Activated gamma-delta T cell treated with Interleukin-2 at 50 U/mL for 16 hours (primary cell): ENCODE results near the gene HOXB4.
"Not testable (repeated sequence)": the region's sequence is repeated elsewhere in the genome, so short reads cannot be mapped to it uniquely, and the experiment has no call there.

Source experiments
- DNase-seq: peaks from one replicate; pipeline ENCODE4 v3.0.0-alpha.2; 2020

HOXB4 gene

DNA sequence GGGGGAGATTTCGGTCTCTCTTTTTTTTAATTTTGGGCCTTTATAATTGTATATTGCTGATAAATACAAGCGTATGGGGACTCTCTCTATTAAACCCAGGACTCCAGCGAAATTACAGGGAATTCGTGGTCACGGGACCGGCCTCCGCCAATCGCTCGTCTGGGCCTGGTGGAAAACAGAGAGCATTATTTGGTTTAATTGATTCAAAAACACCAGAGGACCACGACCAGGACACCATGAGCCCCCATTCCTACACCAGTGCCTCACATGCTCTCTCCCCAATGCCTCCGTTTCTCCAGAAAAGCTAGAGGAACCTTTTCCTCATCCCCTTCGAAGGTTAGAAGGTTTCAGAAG, 33.2 kb downstream of the HOXB4 start, which contains the start of gene HOXB2:
TSS of gene HOXB2 (minus strand) at position 88 of the 354 bp plus-strand sequence. CDS start 198 bp downstream, outside the sequence.
- no peak for DNase-seq

DNA sequence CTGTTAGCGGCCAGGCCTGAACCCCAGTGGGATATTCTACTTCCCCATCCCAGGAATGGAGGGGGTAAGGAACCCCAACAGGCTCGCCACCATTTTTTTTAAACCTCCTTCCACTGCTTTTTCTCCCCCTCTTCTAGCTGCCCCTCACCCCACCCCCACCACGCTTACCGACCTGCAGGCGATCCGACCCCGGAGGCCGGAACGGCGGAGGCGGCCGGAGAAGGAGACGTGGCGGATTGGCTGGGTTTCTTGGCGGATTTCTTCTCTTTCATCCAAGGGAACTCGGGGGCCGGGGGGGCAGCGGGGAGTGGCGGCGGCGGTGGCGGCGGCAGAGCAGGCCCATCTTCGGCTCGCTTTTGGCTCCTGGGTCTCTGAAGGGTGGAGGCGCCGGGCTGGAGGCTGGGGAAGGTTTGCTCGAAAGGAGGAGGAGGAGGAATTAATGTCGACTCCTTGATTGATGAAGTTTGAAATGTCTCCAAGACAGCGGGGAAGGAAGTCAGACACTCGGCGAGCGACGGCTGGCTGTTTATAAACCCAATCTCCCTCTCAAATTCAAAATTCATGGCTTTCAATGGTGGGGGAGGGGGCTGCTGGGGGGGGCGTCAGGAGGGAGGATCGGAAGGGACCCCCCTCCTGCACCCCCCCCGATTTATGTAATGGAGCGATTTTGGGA, 33.7 kb downstream of the HOXB4 start:
- DNase-seq = peak; percentile 26

DNA sequence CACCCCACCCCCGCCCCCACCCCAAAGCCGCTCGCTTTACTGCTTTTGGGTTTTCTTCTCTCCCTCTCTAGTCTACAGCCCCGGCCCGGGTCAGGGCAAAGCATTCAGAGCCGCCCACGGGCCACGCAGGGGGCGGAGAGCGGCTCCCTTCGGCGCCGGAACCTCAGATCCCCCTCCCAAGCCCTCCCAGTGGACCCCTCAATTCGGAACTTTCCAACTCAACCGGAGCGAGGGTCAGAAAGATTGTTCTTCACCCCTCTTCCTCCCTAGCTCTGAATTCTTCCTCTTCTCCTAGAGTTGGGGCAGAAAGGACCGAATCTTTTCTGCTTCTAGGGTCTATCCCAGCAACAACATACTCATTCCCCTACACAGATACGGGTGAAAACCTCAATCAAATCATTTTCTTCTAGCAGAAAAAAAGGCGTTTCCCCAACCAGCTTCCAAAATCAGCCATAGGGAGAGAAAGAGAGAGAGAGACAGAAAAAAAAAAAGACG, 34.2 kb downstream of the HOXB4 start:
- peak; percentile 20 for DNase-seq

DNA sequence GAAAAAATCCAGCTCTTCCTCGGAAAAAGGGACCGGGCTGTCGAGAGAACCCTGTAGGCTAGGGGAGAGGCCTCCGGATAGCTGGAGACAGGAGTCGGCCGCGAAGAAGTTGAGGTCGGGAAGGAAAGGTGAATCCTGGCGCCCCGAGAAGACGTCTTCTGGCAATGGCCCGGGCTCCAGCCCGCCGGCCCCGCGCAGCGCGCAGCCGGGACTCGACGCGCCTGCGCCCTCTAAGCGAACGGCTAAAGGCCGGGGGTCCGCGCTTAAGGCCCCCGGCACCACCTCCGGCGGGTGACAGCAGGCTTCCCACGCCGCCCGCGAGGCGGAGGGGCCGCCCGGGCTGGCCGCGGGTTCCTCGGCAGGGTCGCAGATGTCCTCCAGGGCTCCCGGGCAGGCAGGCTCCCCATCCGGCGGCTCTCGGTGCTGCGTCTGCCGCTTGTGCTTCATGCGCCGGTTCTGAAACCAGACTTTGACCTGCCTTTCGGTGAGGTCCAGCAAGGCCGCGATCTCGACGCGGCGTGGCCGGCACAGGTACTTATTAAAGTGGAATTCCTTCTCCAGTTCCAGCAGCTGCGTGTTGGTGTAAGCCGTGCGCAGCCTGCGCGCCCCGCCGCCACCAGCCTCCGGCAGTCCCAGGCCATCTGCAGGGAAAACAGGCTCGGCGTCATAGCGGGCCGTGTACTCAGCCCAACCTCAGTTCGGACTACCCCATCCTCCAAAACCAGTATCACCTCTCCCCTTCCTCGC, 34.9 kb downstream of the HOXB4 start:
- DNase-seq = peak; percentile 56

DNA sequence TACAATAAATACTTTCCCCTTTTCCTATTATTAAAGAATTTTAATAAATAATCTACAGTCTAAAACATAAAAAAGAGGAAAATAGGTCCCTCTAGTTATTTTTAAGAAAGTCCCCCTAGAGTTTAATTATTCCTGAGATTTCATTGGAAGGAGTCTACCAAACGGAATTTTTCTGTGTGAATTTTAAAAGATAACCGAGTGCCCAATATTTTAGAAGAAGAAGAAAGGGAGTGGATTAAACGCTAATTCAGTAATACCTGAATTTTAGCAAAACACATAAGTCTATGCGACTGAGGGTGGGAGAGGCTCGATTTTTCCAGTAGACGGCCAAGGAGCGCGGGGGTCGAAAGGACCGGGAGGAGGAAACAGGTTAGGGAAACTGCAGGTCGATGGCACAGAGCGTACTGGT, 35.4 kb downstream of the HOXB4 start:
- DNase-seq = no peak

DNA sequence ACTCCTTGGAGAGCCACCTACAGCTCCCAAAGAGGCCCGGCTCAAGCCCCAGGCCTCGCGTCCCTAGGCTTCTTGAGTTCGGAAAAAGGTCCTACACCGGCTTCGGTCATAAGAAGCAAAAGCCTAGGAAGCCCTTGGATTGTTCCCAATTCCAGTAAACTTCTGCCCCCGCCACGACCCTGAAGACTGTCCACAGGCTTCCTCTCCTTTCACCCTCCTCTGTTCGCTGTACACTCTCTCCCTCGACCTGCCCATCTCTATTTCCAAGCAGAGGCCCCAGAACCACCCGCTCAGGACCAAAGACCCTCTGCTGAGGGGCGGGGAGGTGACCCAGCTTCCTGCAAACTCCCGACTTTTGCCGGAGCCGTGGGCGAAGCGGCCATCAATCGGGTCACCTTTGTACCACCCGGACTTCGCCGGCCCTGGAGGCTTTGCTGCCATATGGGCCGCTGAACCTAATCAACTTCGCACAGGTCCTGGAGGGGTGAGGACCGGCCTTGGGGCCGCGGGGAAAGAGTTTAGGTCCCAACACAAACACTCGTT, 36.0 kb downstream of the HOXB4 start:
- DNase-seq = no peak

DNA sequence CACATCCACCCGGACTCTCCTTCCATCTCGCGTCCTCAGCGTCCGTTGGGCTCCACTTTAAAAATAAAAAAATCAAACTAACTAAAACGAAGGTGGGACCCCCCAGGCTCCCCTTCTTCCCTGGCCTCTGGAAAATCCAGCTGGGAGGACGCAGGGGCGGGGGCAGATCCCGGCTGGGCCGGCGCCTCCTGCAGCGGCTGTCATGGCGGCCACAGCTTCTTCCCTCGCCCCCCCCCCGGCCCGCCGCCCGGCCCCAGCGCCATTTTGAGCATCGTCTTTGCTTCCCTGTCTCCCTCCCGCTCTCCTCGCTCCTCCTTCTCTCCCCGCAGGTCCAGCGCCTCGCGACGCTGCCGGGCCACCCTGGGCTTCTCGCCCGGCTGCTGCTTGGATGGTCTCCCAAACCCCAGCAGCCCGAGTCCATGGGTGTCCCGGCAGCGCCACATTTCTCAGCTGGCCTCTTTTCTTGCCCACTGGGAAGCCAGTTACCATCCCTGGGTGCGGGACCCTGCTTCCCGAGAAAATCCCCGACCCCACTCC, 36.5 kb downstream of the HOXB4 start:
- DNase-seq = peak; percentile 22

DNA sequence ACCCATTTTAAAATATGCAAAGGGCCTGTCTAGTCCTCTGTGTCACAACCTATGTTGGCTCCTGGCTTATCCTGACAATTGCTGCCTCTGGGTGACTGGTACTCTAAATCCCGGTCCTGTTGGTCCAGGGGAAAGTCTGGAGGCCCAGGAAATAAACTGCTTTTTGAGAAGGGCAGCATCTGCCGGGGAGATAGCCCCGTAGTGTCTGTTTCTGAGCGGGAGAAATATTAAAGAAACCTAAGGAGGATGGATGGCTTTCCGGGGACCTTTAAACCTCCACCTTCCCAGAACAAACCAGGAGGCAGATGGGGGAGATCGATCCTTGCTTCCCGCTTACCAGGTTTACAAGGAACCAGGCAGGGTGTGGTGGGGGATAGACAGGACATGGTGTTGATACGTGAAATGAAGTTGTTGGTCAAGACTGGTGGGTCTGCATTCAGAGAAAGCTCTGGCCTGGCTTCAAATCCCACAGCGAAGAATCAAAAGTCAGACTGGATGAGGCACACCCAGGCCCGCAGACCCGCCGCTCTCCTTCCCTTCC, 37.0 kb downstream of the HOXB4 start:
- DNase-seq = no peak

DNA sequence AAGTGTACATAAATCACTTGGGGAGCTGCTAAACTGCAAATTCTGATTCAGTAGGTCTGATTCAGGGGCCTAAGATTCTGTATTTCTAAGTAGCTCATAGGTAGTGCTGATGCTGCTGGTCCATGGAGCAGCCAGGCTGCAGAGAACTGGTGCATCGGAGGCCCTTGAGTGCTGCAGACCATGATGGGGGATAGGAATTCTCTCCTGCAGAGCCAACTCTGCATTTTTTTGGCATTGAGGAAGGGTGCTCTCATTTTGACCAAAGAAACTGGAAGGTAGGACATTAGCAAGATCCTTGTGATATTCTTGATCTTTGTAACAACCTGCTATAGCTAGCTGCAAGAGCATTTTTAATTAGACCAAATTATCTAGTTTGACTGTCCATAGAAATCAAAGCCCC, 37.9 kb downstream of the HOXB4 start:
- DNase-seq = no peak

DNA sequence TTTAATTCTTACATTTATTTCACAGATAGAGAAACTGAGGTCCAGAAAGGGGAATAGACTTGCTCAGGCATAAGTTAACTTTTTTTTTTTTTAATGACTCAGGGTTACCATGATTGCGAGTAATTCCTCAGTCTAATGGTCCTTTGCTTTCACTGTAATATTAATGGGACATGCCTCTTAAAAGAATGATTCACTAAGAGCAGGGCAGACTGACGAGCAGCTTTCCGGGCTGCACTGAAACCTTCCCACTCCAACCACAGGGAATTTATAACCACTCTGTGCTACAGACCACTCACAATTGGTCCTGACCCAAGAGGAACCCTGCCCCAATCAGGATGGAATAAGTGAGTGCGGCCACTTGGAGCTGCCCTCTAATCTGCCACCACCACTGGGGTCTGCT, 39.0 kb downstream of the HOXB4 start:
- DNase-seq = no peak

DNA sequence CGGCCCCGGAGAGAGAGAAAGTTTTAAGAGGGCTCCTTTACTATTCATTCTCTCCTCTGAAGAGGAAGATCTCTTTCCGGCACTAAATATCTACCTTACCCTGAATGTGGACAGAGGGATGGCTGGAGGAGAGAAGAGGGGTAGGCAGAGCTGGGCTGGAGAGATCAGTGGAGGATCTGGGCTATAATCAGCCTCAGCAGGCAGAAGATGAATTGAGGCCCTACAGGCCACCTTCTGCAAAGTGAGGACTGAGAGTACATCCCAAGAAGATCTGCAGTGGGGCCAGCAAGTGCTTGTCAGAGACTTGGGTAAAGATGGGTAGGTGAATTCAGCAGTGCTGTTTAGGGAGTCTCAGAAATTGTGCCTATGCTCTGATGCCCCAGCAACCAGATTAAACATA, 40.8 kb downstream of the HOXB4 start:
- no peak for DNase-seq

DNA sequence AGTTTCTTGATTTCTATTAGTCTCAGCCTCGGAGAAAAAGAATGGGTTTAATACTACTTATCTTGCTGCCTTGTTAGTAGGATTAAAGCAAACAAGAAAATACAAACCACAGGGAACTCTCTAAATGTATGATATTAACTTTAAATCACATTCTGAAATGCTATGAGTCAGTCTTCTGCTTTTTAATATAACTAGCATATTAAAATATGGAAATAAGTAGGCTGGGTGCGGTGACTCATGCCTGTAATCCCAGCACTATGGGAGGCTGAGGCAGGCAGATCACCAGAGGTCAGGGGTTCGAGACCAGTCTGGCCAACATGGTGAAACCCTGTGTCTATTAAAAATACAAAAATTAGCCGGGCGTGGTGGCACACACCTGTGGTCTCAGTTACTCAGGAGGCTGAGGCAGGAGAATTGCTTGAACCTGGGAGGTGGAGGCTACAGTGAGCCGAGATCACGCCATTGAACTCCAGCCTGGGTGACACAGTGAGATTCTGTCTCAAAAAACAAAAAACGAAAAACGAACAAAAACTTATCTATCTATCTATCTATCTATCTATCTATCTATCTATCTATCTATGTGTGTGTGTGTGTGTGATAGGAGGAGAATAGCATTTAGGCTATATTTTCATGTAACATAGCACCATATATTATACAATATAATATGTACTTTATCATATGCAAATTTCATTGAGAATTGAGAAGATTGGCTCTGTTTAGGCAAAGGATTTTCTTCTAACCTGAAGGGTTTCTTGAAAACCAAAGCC, 42.2 kb downstream of the HOXB4 start:
- not testable (repeated sequence) for DNase-seq

DNA sequence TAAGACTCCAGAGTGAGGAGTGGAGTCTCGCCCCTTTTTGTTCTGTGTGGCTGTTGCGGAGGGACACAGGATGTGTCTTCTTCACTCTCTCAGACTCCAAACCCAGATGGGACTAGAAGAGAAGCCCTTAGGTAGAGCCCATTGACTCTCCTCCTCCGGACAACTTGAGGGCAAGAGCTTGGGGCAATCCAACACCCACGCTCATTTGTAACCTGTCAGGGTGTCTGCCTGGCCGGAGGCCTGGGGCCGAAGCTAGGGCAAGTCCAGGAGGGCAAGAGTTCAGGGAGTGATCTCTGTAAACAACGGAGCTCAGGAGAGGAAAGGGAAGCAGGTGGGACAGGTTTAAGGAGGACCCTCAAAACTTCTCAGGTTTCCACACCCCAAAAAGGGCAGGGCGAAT, 45.9 kb downstream of the HOXB4 start:
- DNase-seq = no peak

DNA sequence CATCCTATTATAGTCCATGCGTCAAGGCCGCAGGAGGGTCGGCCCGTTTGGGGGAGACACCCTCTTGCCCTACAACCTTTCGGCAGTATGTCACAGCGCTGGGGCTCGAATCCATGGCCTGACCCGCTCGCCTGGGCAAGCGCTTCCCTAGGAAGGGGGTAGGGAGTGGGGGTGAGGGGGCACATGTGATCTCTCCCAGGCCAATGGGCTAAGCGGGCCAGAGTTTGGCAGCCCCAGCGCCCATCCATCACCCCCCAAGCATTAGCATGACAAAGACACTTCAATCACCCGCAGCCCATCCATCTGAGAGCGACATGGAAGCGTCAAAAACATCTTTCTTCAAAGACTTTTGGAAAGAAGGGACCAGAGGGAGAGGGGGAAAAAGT, 47.3 kb downstream of the HOXB4 start, which contains the start of gene HOXB1:
TSS of gene HOXB1 (minus strand) at position 125 of the 386 bp plus-strand sequence. CDS start at position 18, 107 bp downstream.
- DNase-seq = no peak

DNA sequence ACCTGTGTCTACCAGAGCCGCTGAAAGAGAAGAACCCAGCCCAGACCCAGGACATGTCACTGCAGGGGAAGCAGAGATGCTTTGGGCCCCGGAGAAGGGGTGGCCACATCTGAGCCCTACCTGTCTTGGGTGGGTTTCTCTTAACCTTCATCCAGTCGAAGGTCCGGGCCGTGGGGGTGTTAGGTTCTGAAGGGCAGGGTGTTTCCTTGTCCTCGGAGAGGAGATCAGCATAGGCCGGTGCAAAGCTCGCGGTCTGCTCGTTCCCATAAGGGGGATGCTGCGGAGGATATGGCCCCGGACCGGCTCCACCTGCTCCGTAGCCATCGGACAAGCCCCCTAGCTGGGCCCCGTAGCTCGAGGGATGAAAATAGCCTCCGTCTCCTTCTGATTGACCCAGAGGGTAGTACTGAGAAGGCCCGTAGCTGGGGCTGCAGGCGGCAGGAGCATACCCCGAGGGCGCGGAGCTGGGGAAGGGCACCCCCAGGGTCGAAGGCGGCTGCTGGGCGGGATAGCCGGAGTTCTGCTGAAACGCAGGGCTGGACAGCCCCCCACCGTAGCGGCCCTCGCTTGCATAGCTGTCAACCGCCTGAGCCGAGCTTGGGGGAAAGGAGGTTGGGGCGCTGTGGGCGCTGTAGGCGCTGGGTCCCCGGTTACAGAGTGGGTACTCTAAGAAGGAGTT, 47.8 kb downstream of the HOXB4 start:
- no peak for DNase-seq

DNA sequence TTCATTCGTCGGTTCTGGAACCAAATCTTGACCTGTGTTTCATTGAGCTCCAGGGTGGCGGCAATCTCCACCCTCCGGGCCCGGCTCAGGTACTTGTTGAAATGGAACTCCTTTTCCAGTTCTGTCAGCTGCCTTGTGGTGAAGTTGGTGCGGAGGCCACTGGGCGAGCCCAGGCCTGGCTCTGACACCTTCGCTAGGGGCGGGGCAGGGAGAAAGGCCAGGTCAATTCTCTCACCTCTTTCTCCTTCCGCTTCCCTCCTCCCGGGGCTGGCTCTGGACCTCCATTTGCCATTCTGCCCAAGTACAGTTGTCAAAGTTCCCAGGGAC, 48.5 kb downstream of the HOXB4 start:
- no peak for DNase-seq

DNA sequence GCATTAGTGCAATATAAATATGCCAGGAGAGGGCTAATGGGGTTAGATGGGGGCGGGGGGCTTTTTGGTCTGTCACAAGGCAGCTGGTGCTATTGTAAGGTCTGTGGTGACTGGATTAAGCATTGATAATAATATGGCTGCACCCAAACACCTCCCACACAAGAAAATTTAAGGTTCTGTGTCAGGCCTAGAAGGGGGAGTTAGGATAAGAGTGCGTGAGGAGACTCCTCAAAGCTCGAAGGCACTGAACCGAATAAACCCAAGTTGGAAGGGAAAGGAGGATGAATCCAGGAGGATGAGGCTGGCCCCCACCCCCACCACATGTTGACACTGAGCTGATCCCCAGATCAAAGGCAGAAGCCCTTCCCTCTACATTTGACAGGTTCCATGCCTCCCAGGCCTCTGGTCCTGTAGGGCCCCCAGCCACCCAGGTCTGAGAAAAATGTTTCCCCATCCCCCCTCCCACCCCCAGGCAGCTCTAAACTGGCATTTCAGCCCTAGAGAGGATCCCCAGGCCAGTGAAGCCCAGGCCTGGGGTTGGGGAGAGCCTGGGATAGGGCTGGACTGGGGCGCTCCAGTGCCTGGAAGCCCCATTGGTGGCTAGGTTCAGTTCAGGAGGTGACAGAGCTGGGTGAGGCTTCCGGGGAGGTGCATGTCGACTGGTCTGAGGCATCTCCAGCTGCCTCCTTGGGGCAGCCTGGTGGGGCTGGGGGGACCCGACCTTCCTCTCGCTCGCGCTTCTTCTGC, 49.0 kb downstream of the HOXB4 start:
- no peak for DNase-seq

DNA sequence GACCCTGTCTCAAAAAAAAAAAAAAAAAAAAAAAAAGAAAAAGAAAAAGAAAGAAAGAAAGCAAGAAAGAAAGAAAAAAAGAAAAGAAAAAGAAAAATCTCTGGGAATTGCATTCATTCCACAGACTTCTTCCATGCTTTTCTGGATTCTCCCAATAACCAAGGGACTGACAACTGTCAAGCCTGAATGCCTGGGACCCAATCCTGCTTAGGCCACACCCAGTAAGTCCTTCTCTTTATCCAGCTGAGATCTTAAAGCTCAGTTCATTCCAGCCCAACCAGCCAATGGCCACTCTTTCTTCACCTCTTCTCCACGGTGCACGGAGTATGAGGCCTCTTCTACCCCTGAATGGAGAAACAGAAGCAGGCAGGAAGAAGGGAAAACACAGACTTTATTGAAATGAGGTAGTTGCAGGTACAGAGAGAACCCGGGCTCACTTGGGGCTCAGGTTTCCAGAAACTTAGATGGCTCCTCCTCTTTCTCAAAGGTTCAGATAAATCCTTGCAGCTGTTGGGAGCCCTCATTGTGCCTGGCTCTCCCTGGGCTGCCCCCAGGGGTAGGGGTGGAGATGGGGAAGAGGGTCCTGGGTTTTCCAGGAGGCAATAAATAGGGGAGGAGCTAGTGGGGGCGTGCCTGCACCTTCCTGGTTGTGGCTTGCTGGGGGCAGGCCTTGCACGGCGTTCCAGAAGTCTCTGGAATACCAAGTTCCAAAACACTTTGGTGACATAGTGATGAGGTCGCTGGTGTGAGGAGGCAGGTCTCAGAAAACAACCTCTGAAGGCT, 49.8 kb downstream of the HOXB4 start:
- no peak for DNase-seq

DNA sequence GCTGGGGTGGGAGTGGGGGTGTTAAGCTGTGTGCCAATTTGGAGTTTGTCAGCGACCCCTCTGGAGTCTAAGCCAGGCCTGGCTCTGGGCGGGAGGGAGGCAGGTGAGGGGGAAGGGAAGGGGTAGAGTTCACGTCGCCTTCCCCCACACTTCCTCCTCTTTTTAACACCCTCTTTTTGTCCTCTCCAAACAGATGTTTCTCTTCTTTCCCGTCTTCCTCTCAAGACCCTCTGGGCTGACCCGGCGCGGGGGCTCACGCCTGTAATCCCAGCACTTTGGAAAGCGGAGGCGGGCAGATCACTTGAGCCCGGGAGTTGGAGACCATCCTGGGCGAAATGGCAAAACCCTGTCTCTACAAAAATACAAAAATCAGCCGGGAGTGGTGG, 50.6 kb downstream of the HOXB4 start:
- DNase-seq = no peak
